HG03103 (cell line): Measurements from ENCODE around the gene RAD9A.

Experiments
- ATAC-seq: cut with Tn5 transposase; IDR thresholded peaks from one replicate; pipeline ENCODE4 v1.9.1; 2021; ENCODE audit warnings: low read depth; ENCODE audit not compliant: unreplicated experiment

The RAD9A gene

DNA sequence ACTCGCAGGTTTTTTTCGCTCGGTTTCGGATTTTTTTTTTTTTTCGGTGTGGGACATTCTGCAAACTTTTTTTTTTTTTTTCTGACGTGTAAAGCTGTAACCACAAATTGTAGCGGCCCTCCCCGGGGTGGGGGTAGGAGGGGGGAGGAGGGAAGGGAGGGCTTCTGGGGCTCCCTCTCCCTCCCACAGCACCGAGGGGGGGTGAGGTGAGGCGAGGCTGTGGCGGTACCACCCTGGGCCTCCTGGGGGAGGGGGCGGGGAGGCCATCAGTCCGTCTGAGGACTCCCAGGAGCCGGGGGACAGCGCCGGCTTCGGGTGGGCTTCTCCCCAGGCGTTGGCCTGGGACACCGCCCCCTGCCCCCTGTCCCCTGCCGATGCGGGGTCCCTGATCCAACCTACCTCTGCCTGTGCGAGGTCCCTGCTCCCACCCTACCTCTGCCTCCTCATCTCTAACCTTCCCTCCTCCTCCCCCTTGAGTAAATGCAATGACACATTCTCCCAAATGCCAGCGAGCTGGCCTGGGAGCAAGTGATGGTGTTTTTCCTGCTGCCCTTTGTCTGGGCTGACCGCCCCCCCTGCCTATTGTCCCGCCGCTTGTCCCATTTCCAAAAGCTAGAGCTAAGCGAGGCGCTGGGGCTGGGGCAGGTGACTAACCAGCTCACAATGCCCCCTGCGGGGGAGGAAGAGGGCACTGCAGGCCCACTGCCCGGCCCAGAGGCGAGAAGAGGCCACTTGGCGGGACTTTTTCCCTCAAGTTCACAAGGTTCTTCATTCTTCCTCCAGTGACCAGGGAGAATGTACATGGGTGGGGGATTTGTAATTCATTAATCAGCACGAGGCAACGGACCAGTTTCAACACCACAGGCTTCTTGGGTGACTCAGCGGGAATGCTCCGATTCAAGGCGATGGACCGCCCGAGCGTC, 17.9 kb upstream of the RAD9A start:
- no peak for ATAC-seq

DNA sequence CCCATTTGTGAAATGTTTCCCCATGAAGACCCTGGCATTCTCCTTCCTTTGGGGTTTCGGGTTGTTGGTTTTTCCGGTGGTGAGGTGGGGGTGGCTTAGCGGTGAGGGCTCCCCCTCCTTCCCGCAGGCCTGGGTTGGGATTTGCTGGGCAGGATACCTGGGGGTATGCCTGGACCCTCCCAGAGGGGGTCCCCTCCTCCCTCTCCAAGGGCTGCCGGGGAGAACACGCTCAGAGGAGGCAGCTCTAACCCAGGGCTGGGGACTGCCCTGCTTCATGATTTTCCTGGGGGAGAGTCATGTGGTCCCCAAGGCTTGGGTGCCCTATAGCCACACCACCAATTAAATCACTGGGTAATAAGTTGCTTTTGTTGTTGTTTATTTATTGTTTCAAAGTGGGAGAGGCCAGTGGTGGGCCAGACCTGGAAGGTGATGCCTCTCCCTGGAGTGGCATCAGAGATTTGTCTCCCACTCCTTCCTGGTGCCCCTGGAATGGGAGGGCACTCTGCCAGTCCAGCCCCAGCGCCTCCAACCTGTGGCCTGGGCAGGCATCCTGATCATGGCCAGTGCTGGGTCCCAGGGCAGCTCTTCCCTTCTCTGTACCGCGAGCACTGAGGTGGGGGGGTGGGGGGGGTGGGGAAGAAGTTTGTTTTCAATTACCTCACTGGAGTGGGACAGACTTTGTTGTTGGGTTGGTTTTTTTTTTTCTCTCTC, 17.1 kb upstream of the RAD9A start:
- no peak for ATAC-seq

- ATAC-seq, result no peak
These were observed 16.3 kb upstream of the RAD9A start for GRCh38 chr11:67375320-67376055.

GRCh38 chr11:67376063-67376820, 15.5 kb upstream of the RAD9A start:
- ATAC-seq, result no peak

DNA sequence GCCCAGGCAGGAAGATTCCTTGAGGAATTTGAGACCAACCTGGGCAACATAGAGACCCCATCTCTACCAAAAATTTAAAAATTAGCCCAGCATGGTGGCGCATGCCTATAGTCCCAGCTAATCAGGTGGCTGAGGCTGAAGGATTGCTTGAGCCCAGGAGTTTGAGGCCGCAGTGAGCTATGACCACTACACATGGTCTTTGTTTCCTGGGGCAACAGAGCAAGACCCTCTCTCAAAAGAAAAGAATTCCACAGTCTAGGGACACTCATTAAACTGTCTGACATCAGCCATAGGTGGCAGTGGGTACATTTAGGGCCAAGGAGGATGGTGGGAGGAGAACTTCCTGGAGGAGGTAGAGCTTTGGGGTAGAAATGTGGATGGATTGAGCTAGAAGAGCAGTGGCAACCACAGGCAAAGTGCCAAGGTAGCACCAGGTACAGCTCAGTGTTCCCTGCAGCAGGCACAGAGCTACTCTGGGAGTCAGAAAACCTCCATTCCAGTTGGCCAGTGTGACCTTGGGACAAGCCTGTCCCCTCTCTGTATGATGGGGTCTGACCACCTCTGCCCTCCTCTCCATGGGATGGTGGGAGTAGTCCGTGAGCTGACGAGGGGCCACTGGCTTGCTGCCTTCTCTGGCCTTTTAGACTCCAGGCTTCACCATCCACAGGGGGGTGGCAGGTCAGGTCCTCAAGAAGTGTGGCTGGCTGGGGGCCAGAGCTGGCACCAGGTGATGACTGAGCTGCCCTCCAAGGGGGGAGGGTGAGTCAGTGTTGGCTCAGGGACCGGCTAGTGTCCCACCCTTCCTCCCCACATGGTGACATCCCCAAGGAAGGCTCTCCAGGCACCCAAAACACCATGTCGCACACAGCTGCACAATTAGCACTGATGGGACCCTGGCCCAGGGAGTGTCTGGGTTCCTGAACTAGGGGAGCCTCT, 14.6 kb upstream of the RAD9A start:
- ATAC-seq, result no peak

DNA sequence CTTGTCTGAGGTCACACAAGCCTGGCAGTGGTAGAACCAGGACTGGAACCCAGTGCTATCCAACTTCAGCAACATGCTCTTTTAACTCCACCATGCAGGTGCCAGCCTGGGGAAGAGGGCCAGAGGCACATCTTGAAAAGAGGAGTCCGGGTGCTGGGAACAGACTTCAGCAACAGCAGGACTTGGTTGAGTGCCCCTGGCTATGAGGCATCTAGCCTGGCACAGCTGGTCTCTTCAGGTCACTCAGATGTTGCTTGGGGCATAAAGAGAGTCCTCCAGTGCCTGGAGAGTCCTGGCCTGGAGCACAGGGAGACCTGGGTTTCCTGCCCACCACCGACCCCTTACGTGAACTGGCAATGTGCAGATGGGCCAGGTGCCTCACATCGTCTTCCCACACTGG, 13.2 kb upstream of the RAD9A start:
- ATAC-seq, result no peak

- ATAC-seq, result no peak
These were observed 12.4 kb upstream of the RAD9A start for GRCh38 chr11:67379061-67380058.

- ATAC-seq, result no peak
These were observed 10.4 kb upstream of the RAD9A start for GRCh38 chr11:67381244-67381972.

DNA sequence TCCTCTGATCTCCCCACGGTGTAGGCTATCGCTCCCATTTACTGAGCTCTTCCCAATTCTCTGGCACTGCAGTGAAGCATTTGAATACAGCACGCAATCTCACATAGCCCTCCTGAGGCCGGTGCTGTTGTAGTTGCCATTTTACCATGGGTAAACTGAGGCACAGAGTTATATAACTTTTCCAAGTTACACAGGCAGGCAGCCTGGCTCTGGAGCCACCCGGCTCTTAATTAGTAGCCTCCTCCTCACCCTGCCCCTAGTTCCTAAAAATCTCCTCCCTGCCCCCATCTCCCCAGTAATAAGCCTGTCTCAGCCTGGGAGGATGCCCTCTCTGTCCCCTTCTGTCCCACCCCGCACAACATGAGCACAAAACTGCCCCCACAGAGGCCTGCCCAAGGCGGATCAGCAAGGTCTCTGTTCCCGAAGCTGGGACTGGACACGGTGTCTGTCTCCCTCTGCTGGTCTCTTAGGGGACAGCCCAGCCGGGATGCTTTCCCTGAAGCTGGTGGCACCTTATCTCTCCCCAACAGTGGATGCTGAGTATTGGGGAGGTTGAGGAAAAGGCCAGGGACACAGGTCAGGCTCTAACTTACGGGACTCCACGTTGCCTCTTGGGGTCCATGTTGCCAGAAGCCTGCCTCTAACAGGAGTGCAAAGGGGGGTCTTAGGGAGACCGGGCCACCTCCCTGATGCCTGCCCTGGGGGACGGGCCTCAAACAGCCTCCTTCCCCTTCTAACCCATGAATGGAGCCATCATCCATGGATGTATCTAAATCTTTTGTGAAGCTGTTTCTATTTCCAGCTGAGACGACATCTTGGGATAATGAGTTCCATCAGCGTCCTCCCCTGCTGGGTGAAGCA, 9.3 kb upstream of the RAD9A start:
- ATAC-seq, result no peak

- no peak for ATAC-seq
These were observed 6.9 kb upstream of the RAD9A start for GRCh38 chr11:67384851-67385366.

DNA sequence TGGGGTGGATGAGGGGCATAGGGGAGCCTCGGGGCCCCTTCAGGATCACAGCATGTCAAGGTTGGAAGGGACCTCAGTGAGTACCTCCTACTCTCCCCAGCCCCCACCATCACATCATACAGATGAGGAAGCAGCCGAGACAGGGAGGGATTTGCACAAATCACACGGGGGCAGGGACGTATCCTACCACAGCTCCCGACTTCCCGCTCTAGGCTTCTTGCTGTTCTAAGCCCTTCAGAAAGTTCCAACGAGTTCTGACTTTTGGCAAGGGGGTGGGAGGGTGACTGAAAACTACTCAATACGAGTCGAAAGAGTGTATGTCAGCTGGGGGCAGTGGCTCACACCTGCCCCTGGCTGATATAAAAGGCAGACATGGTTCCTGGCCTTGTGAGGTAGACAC, 4.7 kb upstream of the RAD9A start:
- ATAC-seq, result no peak

- no peak for ATAC-seq
These were observed 4.3 kb upstream of the RAD9A start for GRCh38 chr11:67387518-67387917.

DNA sequence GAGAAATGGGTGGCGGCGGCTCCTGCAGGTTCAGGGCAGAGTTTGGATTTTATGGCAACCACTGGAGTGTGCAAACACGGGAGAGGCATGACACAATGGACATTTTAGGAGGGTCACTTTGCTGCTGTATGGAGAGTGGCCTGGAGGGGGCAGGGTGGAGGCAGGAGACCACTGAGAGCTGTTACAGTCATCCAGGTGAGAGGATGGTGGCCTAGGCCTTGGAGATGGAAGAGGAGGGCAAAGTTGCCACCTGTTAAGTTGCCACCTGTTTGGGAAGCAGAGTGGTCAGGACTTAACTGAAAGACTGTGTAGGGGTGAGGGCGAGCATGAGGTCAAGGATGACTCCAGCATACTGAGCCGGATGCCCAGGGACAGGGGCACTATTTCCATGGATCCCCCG, 2.3 kb upstream of the RAD9A start:
- ATAC-seq, result no peak

GRCh38 chr11:67390947-67391303, 861 bp upstream of the RAD9A start:
- no peak for ATAC-seq

DNA sequence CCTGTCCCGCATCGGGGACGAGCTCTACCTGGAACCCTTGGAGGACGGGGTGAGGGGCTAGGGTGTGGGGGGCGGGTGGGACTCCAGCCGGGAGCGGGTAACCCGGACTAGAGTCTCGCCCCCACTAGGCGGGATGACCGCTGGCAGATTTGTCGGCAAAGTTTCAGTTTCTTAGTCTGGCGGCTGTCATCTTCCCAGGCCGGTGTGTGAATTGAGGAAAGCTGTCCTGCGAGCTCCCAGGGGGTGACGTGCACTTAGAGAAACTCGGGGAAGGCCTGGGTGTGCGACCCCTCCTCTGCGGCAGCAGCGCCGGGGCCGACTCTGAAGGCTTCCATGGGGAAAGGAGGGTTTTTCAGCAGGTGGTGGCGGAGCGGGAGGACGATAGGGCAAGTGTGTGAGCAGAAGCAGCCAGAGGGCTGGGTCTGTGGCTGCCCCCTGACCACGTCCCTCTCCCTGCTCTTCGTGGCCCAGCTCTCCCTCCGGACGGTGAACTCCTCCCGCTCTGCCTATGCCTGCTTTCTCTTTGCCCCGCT, 463 bp downstream of the RAD9A start:
- ATAC-seq, result no peak

GRCh38 chr11:67393437-67393836, 1.7 kb downstream of the RAD9A start:
- no peak for ATAC-seq
